GDM1 (cell line): ENCODE measurements around the gene CACNA2D2.
A peak's percentile ranks its signal among the peaks of the same experiment; 100 is the strongest.

ENCODE experiments used
- DNase-seq: peaks from one replicate; lab custom pipeline; 2025; lab: John Stamatoyannopoulos, UW

Gene CACNA2D2

GRCh38 chr3:50327129-50327528 lies 176.3 kb downstream of the CACNA2D2 start:
- no peak for DNase-seq

- DNase-seq: no peak
Measured at GRCh38 chr3:50326182-50326541, 177.3 kb downstream of the CACNA2D2 start.

GRCh38 chr3:50325497-50326181 lies 177.8 kb downstream of the CACNA2D2 start:
- no peak for DNase-seq

- no peak for DNase-seq
Measured at GRCh38 chr3:50325113-50325480, 178.3 kb downstream of the CACNA2D2 start.

- DNase-seq: peak; percentile 24
Measured at GRCh38 chr3:50324351-50325112, 178.9 kb downstream of the CACNA2D2 start.

GRCh38 chr3:50323614-50324199 lies 179.7 kb downstream of the CACNA2D2 start:
- no peak for DNase-seq

GRCh38 chr3:50323092-50323600 lies 180.3 kb downstream of the CACNA2D2 start:
- no peak for DNase-seq

- DNase-seq: no peak
Measured at GRCh38 chr3:50322386-50323091, 180.9 kb downstream of the CACNA2D2 start, which contains the start of gene HYAL2. HYAL2 (minus strand) TSS chr3:50322745; CDS start chr3:50320489, 2,256 bp downstream.

- DNase-seq: no peak
Measured at GRCh38 chr3:50322115-50322385, 181.4 kb downstream of the CACNA2D2 start.

- peak; percentile 77 for DNase-seq
Measured at GRCh38 chr3:50321336-50322114, 181.9 kb downstream of the CACNA2D2 start.

- DNase-seq: peak; percentile 62
Measured at GRCh38 chr3:50320853-50321335, 182.5 kb downstream of the CACNA2D2 start.

- DNase-seq: no peak
Measured at GRCh38 chr3:50319894-50320625, 183.4 kb downstream of the CACNA2D2 start.

GRCh38 chr3:50319181-50319893 lies 184.1 kb downstream of the CACNA2D2 start:
- no peak for DNase-seq

GRCh38 chr3:50318615-50319014 lies 184.8 kb downstream of the CACNA2D2 start:
- no peak for DNase-seq

- no peak for DNase-seq
Measured at GRCh38 chr3:50318163-50318562, 185.3 kb downstream of the CACNA2D2 start.

- DNase-seq: no peak
Measured at GRCh38 chr3:50317300-50317699, 186.1 kb downstream of the CACNA2D2 start.

GRCh38 chr3:50316657-50317242 lies 186.7 kb downstream of the CACNA2D2 start:
- DNase-seq: no peak

GRCh38 chr3:50314816-50315215 lies 188.6 kb downstream of the CACNA2D2 start:
- no peak for DNase-seq

GRCh38 chr3:50314342-50314741 lies 189.1 kb downstream of the CACNA2D2 start:
- no peak for DNase-seq
